Renal cortex interstitium (tissue), 11 donors: ENCODE data around the gene PCDHA12. TPM values are rescaled to one million over a fixed set of nuclear protein-coding genes. Genes with fewer than 3 reads are reported as not detected.
A peak's percentile ranks its signal among the peaks of the same experiment; 100 is the strongest.

Source experiments
- DNase-seq, 11 donors: peaks; one replicate each; pipeline ENCODE4 v3.0.0-alpha.2; 2013; ENCODE audit warnings: low read depth in 9 of 11, low spot score in 4 of 11; ENCODE audit errors: extremely low read depth in 1 of 11
- polyA plus RNA-seq, 3 donors: library from polyadenylated mRNA; unstranded; fragments of 120-200 nt; gene quantifications; one replicate each; pipeline ENCODE4 v1.2.1, GENCODE V29; 2013; ENCODE audit not compliant: insufficient read length in 3 of 3

The PCDHA12 gene
- polyA plus RNA-seq, 3 donors = 0.11 to 0.12 TPM; not detected in 1

DNA sequence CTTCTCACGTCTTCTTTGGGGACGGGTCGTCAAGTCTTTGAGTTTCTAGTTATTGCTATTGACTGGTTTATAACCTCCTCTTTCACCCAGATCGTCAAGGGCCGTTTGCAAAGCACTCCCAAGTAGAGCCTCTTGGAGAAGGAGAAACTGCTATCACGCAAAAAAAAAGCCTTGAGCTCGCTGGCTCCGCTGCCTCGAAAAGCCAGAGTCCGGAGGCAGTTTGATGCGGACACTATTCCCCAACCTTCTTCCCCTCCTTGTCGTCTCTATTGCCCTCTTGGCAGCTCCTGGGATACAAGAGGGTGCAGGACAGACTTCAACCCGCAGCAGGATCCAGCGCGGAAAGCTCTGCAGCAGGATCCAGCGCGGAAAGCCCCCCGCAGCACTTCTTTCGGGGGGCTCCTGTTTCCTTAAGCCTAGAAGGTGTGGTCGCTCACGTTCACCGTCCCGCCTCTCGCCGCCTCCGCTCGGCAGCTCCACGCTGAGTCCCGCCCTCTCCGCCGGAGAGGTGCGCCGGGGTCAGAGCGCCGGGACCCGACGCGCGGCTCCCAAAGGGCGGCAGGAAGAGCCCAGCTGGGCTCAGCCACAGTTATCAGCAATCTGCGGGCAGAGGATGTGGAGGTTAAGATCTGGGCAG is 50.8 kb downstream of the PCDHA12 start, which contains the start of gene PCDHAC1:
TSS of gene PCDHAC1 (plus strand) at position 494 of the 637 bp plus-strand sequence. CDS start 594 bp downstream, outside the sequence.
- DNase-seq = no peak

DNA sequence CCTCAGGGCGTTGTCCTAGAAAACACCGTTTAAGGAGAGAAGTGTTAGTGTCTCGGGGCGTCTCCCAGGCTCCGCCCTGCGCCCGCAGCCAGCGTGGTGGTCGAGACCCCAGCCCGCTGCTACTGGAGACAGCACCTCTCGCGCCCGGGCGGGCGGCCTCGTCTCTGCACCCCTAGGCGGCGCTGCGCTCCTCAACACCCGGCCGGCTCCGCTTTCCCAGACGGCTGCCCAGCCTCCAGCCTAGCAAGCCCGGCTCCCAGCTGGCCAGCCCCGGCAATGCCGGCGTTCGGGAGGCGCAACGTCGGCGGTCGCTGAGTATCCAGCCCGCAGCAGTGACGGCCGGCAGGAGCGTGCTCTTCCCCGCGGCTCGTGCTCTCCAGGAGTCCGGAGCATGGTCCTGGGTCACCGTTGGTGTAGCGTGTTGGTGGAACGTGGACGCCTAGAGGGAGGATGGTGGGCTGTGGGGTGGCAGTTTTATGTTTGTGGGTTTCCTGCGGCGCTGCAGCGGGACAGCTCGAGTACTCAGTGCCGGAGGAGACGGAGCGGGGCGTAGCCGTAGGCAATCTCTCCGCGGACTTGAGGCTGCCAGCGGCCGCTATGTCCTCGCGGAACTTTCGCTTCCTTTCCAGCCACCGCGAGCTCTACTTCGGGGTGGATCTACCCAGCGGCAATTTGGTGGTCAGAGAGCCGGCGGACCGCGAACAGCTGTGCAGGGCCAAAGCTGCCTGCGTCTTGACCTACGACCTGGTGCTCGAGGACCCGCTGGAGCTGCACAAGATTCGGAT is 51.5 kb downstream of the PCDHA12 start:
- peak; percentile 19 to 65 (median 56) for DNase-seq

DNA sequence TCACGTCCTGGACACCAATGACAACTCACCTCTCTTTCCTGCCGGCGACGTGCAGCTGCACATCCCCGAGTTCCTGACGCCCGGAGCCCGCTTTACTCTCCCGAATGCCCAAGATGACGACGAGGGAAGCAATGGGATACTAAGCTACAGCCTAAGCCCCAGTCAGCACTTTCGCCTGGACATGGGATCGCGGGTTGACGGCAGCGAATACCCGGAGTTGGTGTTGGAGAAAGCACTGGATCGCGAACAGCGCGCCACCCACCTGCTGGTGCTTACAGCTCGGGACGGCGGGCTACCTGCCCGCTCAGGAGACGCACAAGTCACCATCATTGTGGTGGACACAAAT is 52.1 kb downstream of the PCDHA12 start:
- DNase-seq = no peak

Other genes starting within 250 kb of the PCDHA12 start
- gene CD14, start 242.1 kb upstream of the PCDHA12 start, polyA plus RNA-seq = 10 to 100 TPM in 2 of 3 donors, 1 to 10 TPM in 1; 8.4 to 11.5 (median 11.0) TPM
- 10 to 100 TPM; 16.1 to 19.3 (median 17.0) TPM for gene TMCO6, start 235.9 kb upstream of the PCDHA12 start, polyA plus RNA-seq
- gene NDUFA2, start 227.7 kb upstream of the PCDHA12 start, polyA plus RNA-seq = 10 to 100 TPM; 77.3 to 94.8 (median 88.4) TPM
- gene IK, start 227.5 kb upstream of the PCDHA12 start, polyA plus RNA-seq = 100 to 1,000 TPM; 158 to 177 (median 174) TPM
- 10 to 100 TPM; 15.0 to 20.6 (median 15.8) TPM for gene WDR55, start 210.4 kb upstream of the PCDHA12 start, polyA plus RNA-seq
- 1 to 10 TPM in 1 of 3 donors, under 1 TPM in 2; 0.36 to 1.0 (median 0.76) TPM for gene DND1, start 201.7 kb upstream of the PCDHA12 start, polyA plus RNA-seq
- 10 to 100 TPM; 70.5 to 78.3 (median 71.8) TPM for gene HARS1, start 183.9 kb upstream of the PCDHA12 start, polyA plus RNA-seq
- gene HARS2, start 183.9 kb upstream of the PCDHA12 start, polyA plus RNA-seq = 10 to 100 TPM; 42.6 to 54.8 (median 46.8) TPM
- gene ZMAT2, start 174.9 kb upstream of the PCDHA12 start, polyA plus RNA-seq = 100 to 1,000 TPM; 103 to 141 (median 128) TPM
- gene PCDHA1, start 89.2 kb upstream of the PCDHA12 start, polyA plus RNA-seq = under 1 TPM in 1 of 3 donors, not detected in 2; 0.09 TPM
- under 1 TPM; 0.24 to 0.37 (median 0.30) TPM for gene PCDHA2, start 80.5 kb upstream of the PCDHA12 start, polyA plus RNA-seq
- gene PCDHA3, start 74.3 kb upstream of the PCDHA12 start, polyA plus RNA-seq = under 1 TPM; 0.36 to 0.41 (median 0.37) TPM
- 1 to 10 TPM in 2 of 3 donors, under 1 TPM in 1; 0.96 to 1.1 (median 1.0) TPM for gene PCDHA4, start 68.2 kb upstream of the PCDHA12 start, polyA plus RNA-seq
- under 1 TPM in 2 of 3 donors, not detected in 1; 0.06 to 0.21 TPM for gene PCDHA5, start 53.7 kb upstream of the PCDHA12 start, polyA plus RNA-seq
- under 1 TPM; 0.16 to 0.41 (median 0.40) TPM for gene PCDHA6, start 47.3 kb upstream of the PCDHA12 start, polyA plus RNA-seq
- gene PCDHA7, start 41.0 kb upstream of the PCDHA12 start, polyA plus RNA-seq = under 1 TPM; 0.23 to 0.33 (median 0.26) TPM
- gene PCDHA8, start 34.1 kb upstream of the PCDHA12 start, polyA plus RNA-seq = under 1 TPM; 0.06 to 0.09 (median 0.09) TPM
- under 1 TPM; 0.03 to 0.05 (median 0.04) TPM for gene PCDHA9, start 26.9 kb upstream of the PCDHA12 start, polyA plus RNA-seq
- gene PCDHA10, start 19.4 kb upstream of the PCDHA12 start, polyA plus RNA-seq = under 1 TPM; 0.23 to 0.91 (median 0.75) TPM
- under 1 TPM; 0.09 to 0.29 (median 0.17) TPM for gene PCDHA11, start 6.4 kb upstream of the PCDHA12 start, polyA plus RNA-seq
- gene PCDHA13, start 6.8 kb downstream of the PCDHA12 start, polyA plus RNA-seq = not detected
- under 1 TPM; 0.09 to 0.17 (median 0.09) TPM for gene PCDHAC1, start 51.0 kb downstream of the PCDHA12 start, polyA plus RNA-seq
- gene PCDHAC2, start 91.2 kb downstream of the PCDHA12 start, polyA plus RNA-seq = under 1 TPM; 0.52 to 0.65 (median 0.64) TPM
- gene PCDHB1, start 176.1 kb downstream of the PCDHA12 start, polyA plus RNA-seq = under 1 TPM; 0.04 to 0.12 (median 0.12) TPM
- gene PCDHB2, start 219.3 kb downstream of the PCDHA12 start, polyA plus RNA-seq = 10 to 100 TPM in 1 of 3 donors, 1 to 10 TPM in 2; 4.9 to 11.5 (median 5.1) TPM
- 1 to 10 TPM; 3.3 to 3.9 (median 3.5) TPM for gene PCDHB3, start 225.2 kb downstream of the PCDHA12 start, polyA plus RNA-seq
- 1 to 10 TPM; 1.2 to 2.6 (median 1.7) TPM for gene PCDHB4, start 246.5 kb downstream of the PCDHA12 start, polyA plus RNA-seq